IPS-18a (cell line): ENCODE measurements around the gene QPRT.
"Not testable (repeated sequence)": the region's sequence is repeated elsewhere in the genome, so short reads cannot be mapped to it uniquely, and the experiment has no call there.

ENCODE experiments used
- H3K27ac ChIP-seq: one replicate; pipeline ENCODE4 v1.5.1; 2013; ENCODE audit warnings: low read length
- H3K27me3 ChIP-seq: one replicate; pipeline ENCODE4 v1.6.1; 2013; ENCODE audit warnings: mild to moderate bottlenecking, low read length; ENCODE audit not compliant: control insufficient read depth, insufficient read depth
- H3K36me3 ChIP-seq: one replicate; pipeline ENCODE4 v1.6.1; 2013; ENCODE audit warnings: low read depth, low read length; ENCODE audit not compliant: control insufficient read depth
- H3K4me1 ChIP-seq: one replicate; pipeline ENCODE4 v1.6.1; 2013; ENCODE audit warnings: low read depth, low read length; ENCODE audit not compliant: control insufficient read depth
- H3K4me3 ChIP-seq: one replicate; pipeline ENCODE4 v1.5.1; 2013; ENCODE audit warnings: low read length
- H3K9ac ChIP-seq: one replicate; pipeline ENCODE4 v1.6.1; 2013; ENCODE audit warnings: mild to moderate bottlenecking, low read length, moderate library complexity
- H3K9me3 ChIP-seq: one replicate; pipeline ENCODE4 v1.6.1; 2013; ENCODE audit warnings: low read depth, low read length; ENCODE audit not compliant: control insufficient read depth

Gene QPRT

DNA sequence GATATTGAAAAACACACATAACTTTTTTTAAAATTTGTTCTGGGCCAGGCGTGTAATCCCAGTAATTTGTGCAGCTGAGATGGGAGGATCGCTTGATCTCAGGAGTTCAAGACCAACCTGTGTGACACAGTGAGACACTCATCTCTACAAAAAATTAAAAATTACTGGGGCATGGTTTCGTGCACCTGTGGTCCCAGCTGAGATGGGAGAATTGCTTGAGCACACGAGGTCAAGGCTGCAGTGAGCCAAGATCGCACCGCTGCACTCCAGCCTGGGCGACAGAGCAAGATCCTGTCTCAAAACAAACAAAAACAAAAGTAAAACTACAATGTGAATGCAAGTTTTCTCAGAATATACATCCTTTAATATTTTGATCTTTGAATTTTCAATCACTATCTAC, 51.7 kb downstream of the QPRT start:
- Histone ChIP-seq H3K9me3 (no peaks in the 10 kb centered on the region), H3K27ac (no peak overlapping the region), H3K27me3 (no peaks in the 10 kb centered on the region), H3K9ac (no peak overlapping the region), H3K4me3 (no peak overlapping the region), H3K36me3 (peaks cover 52% of the 10 kb centered on the region), H3K4me1 (no peaks in the 10 kb centered on the region)

DNA sequence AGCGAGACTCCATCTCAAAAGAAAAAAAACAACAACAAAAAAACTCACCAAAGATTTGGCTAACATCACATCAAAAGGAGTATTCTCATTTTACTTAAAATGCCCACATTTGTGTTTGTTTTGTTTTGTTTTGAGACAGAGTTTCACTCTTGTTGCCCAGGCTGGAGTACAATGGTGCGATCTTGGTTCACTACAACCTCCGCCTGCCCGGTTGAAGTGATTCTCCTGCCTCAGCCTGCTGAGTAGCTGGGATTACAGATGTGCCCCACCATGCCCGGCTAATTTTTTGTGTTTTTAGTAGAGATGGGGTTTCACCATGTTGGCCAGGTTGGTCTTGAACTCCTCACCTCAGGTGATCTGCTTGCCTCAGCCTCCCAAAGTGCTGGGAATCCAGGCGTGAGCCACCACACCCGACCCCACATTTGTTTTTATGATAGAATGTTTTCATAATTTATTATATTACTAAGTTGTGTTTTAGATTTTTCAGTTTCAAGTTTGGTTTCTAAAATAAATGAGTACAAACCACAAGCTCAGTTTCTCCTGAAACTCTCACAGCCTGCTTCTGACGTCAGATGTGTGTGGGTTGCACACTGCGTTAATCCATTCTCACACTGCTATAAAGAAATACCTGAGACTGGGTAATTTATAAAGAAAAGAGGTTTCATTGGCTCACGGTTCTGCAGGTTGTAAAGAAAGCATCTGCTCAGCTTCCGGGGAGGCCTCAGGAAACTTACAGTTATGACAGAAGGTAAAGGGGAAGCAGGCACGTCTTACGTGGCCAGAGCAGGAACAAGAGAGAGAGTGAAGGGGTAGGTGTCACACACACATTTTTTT, 53.0 kb downstream of the QPRT start:
- H3K4me1 ChIP-seq, H3K9ac ChIP-seq: not testable (repeated sequence)
- H3K36me3 ChIP-seq, result peaks cover 49% of the 10 kb centered on the region

DNA sequence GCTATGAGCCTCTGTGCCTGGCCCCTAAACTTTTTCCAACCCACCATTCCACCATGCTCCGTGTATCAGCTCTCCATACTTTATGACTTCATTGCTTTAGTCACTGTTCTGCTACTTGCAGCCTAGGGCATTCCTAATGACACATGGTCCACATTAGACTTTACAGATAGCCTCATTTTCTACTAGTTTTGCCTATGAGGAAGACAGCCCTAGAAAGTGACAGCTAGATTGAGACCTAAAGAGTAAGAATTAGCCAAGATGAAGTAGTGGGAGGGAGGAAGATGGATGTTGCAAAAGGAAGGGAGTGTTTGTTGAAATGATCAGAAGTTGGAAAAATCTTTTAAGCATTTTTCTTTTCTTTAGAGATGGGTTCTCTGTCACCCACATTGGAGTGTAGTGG, 55.8 kb downstream of the QPRT start:
- Histone ChIP-seq H3K9ac (no peak overlapping the region), H3K36me3 (peaks cover 40% of the 10 kb centered on the region)

More for the DNA sequence above, 53.0 kb downstream of the QPRT start:
- not testable (repeated sequence) for H3K27ac ChIP-seq, H3K27me3 ChIP-seq, H3K9me3 ChIP-seq, H3K4me3 ChIP-seq

DNA sequence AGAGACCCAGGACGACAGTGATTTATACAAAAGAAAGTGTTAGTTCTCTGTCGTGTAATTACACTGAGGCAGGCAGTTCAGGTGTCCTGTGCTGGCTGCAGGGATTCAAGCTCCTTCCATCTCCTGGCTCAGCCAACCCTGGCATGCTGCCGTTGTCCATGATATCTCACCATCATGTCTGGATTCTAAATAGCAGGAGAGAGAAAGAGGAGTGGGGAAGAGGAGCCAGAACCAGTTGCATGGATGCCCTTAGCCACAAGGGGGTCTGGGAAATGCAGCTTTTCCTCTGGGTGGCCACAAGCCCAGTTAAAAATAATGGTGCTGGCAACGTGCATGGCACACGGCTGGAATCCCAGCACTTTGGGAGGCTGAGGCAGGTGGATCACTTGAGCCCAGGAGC, 57.1 kb downstream of the QPRT start:
- Histone ChIP-seq H3K9me3 (no peaks in the 10 kb centered on the region), H3K4me1 (no peaks in the 10 kb centered on the region), H3K27ac (no peak overlapping the region), H3K27me3 (no peaks in the 10 kb centered on the region), H3K36me3 (peaks cover 35% of the 10 kb centered on the region), H3K9ac (no peak overlapping the region), H3K4me3 (no peak overlapping the region)

More for the DNA sequence above, 55.8 kb downstream of the QPRT start:
- Histone ChIP-seq H3K27me3 (no peaks in the 10 kb centered on the region), H3K27ac (no peak overlapping the region), H3K9me3 (no peaks in the 10 kb centered on the region), H3K4me3 (no peak overlapping the region), H3K4me1 (no peaks in the 10 kb centered on the region)

DNA sequence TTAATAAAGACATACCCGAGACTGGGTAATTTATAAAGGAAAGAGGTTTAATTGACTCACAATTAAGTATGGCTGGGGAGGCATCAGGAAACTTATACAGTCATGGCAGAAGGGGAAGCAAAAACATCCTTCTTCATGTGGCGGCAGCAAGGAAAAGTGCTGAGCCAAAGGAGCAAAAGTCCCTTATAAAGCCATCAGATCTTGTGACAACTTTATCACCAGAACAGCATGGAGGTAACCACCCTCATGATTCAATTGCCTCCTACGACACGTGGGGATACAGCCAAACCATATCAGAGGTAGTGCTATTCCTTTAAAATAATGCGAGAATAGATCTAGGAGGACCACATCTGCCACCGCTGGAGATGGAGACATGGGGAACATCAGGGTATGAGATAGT, 57.8 kb downstream of the QPRT start:
- Histone ChIP-seq H3K27ac (no peak overlapping the region), H3K9me3 (no peaks in the 10 kb centered on the region), H3K4me3 (no peak overlapping the region), H3K27me3 (no peaks in the 10 kb centered on the region), H3K36me3 (peaks cover 28% of the 10 kb centered on the region), H3K9ac (no peak overlapping the region), H3K4me1 (no peaks in the 10 kb centered on the region)

DNA sequence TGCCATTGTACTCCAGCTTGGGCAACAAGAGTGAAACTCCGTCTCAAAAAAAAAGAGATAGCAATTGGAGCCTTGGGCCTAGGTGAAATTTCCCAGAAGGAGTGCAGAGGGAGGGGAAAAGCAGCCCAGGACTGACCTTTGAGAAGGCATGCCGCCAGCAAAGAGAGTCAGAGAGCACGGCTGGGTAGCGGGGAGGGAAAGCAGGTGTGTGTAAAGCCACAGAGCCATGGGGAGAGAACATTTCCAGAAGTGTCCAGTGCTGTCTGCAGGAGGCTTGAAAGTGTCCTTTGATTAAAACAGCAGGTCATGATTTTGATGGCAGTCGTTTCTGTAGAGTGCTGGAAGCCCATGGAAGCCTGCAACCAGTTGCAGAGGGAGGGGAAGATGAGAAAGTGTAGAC, 58.7 kb downstream of the QPRT start:
- H3K27me3 ChIP-seq, result no peaks in the 10 kb centered on the region
- H3K9me3 ChIP-seq, result no peaks in the 10 kb centered on the region
- no peaks in the 10 kb centered on the region for H3K4me1 ChIP-seq
- peaks cover 28% of the 10 kb centered on the region for H3K36me3 ChIP-seq
- H3K27ac ChIP-seq, result no peak overlapping the region
- H3K9ac ChIP-seq, result no peak overlapping the region
- H3K4me3 ChIP-seq, result no peak overlapping the region

DNA sequence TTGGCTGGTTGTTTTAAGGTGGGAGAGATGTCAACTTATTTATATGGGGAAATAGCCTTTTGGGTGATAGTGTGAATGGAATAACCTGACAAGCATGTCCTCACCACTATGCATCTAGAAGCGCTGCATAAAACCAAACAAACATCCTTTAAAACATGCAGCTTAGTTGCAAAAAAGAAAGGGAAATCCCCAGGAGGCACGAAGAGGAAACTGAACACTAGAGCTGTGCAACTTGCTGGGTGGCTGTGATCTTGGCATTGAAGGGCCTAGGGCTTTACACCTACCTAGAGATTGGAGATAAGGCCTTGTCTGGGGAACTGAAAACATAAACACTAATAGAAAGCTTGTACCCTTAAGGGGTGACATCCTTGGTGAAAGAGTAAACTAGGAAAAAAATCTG, 59.5 kb downstream of the QPRT start:
- Histone ChIP-seq H3K4me3 (no peak overlapping the region), H3K4me1 (no peaks in the 10 kb centered on the region), H3K9me3 (no peaks in the 10 kb centered on the region), H3K27ac (no peak overlapping the region), H3K9ac (no peak overlapping the region), H3K36me3 (peaks cover 24% of the 10 kb centered on the region), H3K27me3 (no peaks in the 10 kb centered on the region)

DNA sequence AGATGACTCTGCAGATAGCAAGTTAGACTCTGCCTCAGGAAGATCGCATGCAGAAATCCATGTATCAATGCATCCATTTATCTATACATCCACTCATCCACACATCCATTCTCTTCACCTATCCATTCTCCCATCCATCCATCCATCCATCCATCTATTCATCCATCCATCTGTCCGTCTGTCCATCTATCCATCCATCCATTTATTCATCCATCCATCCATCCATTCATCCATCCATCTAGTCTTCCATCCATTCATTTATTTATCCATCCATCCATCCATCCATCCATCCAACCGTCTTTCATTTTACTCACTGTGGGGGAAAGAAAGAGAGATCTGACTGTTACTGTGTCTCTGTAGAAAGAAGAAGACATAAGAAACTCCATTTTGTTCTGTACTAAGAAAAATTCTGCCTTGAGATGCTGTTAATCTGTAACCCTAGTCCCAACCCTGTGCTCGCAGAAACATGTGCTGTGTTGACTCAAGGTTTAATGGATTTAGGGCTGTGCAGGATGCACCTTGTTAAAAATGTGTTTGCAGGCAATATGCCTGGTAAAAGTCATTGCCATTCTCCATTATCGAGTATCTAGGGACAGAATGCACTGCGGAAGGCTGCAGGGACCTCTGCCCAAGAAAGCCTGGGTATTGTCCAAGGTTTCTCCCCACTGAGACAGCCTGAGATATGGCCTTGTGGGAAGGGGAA, 61.1 kb downstream of the QPRT start:
- not testable (repeated sequence) for H3K9ac ChIP-seq, H3K4me1 ChIP-seq, H3K27ac ChIP-seq, H3K4me3 ChIP-seq, H3K9me3 ChIP-seq, H3K27me3 ChIP-seq
- H3K36me3 ChIP-seq, result peaks cover 13% of the 10 kb centered on the region

DNA sequence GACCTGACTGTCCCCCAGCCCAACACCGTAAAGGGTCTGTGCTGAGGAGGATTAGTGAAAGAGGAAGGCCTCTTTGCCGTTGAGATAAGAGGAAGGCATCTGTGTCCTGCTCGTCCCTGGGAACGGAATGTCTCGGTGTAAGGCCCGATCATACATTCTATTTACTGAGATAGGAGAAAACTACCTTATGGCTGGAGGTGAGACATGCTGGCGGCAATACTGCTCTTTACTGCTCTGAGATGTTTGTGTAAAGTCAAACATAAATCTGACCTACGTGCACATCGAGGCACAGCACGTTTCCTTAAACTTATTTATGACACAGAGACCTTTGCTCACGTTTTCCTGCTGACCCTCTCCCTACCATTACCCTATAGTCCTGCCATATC, 61.6 kb downstream of the QPRT start:
- not testable (repeated sequence) for H3K27ac ChIP-seq, H3K27me3 ChIP-seq, H3K4me1 ChIP-seq, H3K9ac ChIP-seq, H3K9me3 ChIP-seq, H3K4me3 ChIP-seq
- H3K36me3 ChIP-seq, result peaks cover 13% of the 10 kb centered on the region

DNA sequence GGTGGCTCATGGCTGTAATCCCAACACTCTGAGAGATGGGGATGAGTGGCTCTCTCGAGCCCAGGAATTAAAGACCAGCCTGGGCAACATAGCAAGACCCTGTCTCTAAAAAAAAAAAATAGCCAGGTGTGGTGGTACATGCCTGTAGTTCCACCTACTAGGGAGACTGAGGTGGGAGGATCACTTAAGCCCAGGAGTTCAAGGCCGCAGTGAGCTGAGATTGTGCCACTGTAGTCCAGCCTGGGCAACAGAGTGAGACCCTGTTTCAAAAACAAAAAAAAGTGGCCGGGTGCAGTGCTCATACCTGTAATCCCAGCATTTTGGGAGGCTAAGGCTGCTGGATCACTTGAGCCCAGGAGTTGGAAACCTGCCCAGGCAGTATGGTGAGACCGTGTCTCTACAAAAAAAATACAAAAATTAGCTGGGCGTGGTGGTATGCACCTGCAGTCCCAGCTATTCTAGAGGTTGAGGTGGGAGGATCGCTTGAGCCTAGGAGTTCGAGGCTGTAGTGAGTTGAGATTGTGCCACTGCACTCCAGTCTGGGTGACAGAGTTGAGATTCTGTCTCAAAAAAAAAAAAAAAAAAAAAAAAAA, 63.8 kb downstream of the QPRT start:
- Histone ChIP-seq H3K4me1 (no peaks in the 10 kb centered on the region), H3K9me3 (no peaks in the 10 kb centered on the region), H3K36me3 (peaks cover 3% of the 10 kb centered on the region), H3K9ac (no peak overlapping the region), H3K27me3 (no peaks in the 10 kb centered on the region), H3K27ac (no peak overlapping the region), H3K4me3 (no peak overlapping the region)

DNA sequence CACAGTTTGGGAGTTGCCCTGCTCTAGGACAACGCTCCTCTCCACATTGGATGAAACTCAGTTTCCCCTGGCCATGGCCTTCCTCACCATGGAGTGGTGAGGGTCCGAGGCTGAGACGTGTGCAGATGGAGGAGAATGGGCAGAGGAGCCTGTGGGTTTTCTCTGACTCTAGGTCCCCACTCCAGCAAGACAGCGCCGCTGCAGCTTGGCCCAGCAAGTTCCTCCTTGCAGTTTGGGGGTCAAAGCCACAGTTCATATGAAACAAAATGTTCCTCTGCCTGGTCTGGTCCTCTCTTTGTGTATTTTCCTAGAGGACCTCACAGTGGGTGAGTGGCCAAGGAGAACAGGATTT, 64.5 kb downstream of the QPRT start:
- Histone ChIP-seq H3K4me3 (no peak overlapping the region), H3K36me3 (peaks cover 3% of the 10 kb centered on the region), H3K9ac (no peak overlapping the region), H3K9me3 (no peaks in the 10 kb centered on the region), H3K4me1 (no peaks in the 10 kb centered on the region), H3K27ac (no peak overlapping the region), H3K27me3 (no peaks in the 10 kb centered on the region)
